Measurements from ENCODE around the gene SMYD3. TPM values are rescaled to one million over a fixed set of nuclear protein-coding genes. Genes with fewer than 3 reads are reported as not detected.

Gene SMYD3
- total RNA-seq, 1 donor from 2014 or later, result 27.2 TPM

DNA sequence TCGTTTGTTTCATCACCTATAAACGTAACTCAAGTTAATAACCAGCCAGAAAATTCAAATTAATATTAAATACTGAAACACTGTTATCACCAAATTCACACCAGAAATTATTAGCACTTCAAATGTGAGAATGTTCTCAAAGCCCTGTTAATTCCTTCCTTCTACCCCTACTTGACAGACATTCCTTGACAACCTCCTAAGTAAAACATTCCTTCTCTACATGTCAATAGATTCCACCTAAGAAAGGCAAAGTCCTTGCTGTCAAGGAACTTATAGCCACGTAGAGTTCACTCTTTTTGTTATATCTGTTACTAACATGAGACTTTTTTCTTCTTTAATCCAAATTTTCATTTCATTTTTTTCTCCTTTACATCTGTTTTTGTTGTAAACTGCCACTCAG is 441.5 kb downstream of the SMYD3 start:
- H3K4me1 ChIP-seq, result peaks cover 5% of the 10 kb centered on the region
- intact Hi-C loops (cut with DNase I), result no loop called here
- H3K27me3 ChIP-seq, result no peaks in the 10 kb centered on the region
- no peaks in the 10 kb centered on the region for H3K9me3 ChIP-seq
- TF ChIP-seq, protein P1, sequence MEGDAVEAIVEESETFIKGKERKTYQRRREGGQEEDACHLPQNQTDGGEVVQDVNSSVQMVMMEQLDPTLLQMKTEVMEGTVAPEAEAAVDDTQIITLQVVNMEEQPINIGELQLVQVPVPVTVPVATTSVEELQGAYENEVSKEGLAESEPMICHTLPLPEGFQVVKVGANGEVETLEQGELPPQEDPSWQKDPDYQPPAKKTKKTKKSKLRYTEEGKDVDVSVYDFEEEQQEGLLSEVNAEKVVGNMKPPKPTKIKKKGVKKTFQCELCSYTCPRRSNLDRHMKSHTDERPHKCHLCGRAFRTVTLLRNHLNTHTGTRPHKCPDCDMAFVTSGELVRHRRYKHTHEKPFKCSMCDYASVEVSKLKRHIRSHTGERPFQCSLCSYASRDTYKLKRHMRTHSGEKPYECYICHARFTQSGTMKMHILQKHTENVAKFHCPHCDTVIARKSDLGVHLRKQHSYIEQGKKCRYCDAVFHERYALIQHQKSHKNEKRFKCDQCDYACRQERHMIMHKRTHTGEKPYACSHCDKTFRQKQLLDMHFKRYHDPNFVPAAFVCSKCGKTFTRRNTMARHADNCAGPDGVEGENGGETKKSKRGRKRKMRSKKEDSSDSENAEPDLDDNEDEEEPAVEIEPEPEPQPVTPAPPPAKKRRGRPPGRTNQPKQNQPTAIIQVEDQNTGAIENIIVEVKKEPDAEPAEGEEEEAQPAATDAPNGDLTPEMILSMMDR (IDR thresholded peaks at IDR 0.05), result no peak
- ATAC-seq, result no peak
- no peaks in the 10 kb centered on the region for H3K36me3 ChIP-seq
- no peak overlapping the region for H3K27ac ChIP-seq
- no peak overlapping the region for H3K4me3 ChIP-seq
- DNase-seq, result no peak

DNA sequence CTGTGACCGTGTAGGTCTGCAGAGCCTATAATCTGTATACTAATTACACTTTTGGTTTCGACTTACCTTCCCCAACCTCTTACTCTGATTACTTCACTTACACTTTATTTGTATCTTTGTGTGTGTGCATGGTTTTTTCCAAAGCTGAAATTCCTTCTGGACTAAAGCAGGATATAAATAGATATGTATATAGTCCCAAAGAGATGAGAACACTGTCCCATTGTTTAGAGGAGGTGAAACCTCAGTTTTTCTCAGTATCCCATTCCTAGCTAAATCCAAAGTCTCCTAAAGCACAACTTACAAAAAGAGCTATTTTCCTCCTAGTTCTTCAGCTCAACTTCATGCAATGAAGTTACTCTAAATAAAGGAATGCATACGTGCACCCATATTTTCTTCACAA is 442.2 kb downstream of the SMYD3 start:
- Histone ChIP-seq H3K27me3 (no peaks in the 10 kb centered on the region), H3K36me3 (no peaks in the 10 kb centered on the region), H3K4me1 (peaks cover 5% of the 10 kb centered on the region), H3K4me3 (no peak overlapping the region), H3K27ac (no peak overlapping the region), H3K9me3 (no peaks in the 10 kb centered on the region)
- DNase-seq, result no peak
- TF ChIP-seq, protein P1 (IDR thresholded peaks at IDR 0.05), result no peak
- ATAC-seq, result no peak
- intact Hi-C loops (cut with DNase I), result no loop called here

DNA sequence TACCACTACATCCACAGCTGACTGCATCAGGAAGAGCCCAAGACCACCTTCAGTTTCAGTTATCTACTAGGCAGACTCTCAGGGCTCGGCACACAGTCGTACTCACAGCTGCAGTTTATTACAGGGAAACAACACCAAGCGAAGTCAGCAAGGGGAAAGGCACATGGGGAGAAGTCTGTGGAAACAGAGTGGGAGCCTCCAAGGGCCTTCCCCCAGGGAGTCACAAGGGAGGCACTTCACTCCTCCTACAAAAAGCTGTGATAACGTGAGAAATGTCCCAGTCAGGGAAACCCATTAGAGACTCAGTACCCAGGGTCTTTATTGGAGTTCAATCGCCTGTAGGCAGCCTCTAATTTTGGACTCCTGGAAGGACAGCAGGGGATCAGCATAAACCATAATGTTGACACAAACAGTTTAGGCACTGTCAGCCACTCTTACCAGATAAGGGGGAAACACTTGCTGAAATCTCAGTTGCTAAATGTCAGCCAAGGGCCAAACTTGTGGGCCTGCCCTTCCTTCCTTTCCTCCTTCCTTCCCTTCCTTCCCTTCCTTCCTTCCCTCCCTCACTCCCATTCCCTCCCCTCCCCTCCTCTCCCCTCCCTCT is 444.0 kb downstream of the SMYD3 start:
- DNase-seq, result no peak
- TF ChIP-seq, protein P1 (IDR thresholded peaks at IDR 0.05), result no peak
- Histone ChIP-seq H3K27me3 (no peaks in the 10 kb centered on the region), H3K4me1 (peaks cover 5% of the 10 kb centered on the region), H3K36me3 (no peaks in the 10 kb centered on the region), H3K27ac (no peak overlapping the region), H3K9me3 (no peaks in the 10 kb centered on the region), H3K4me3 (no peak overlapping the region)
- ATAC-seq, result no peak
- intact Hi-C loops (cut with DNase I), result no loop called here

DNA sequence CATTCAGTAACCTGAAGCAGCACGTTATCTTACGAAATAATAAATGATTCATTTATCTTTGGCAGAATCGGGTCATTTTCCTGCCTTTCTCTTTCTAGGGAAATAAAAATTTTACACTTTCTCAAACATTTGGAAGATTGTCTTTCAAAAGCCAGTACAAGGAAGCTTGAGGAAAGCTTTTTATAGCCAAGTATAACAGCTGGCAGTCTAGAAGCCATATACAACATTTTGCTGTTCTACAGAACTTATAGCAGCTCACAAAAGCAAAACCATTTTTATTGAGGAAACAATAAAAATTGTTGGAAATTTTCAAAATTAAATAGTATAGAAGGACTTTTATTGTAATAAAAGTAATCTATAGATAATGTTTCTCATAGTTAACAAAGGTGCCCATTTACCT is 448.6 kb downstream of the SMYD3 start:
- intact Hi-C loops (cut with DNase I), result no loop called here
- TF ChIP-seq, protein P1 (IDR thresholded peaks at IDR 0.05), result no peak
- Histone ChIP-seq H3K4me1 (no peaks in the 10 kb centered on the region), H3K9me3 (no peaks in the 10 kb centered on the region), H3K27ac (no peak overlapping the region), H3K27me3 (no peaks in the 10 kb centered on the region), H3K36me3 (no peaks in the 10 kb centered on the region), H3K4me3 (no peak overlapping the region)
- no peak for ATAC-seq
- DNase-seq, result no peak

DNA sequence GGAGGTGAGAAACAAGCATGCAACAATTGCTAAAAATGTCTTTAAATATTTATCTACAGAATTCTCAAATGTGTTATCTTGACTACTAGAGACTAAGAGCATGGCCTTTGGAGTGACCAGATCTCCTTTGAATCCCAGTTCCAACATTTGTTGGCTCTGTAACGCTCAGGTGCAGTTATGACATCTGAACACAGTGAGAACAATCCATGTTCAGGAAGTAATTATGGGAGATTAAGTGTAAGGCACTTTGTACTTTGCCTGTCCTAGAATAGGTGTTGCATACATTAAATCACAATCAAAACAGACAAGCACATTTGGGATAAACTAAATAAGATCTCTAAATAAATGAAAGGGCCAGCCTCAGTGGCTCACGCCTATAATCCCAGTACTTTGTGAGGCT is 454.5 kb downstream of the SMYD3 start:
- Histone ChIP-seq H3K9me3 (no peaks in the 10 kb centered on the region), H3K4me1 (no peaks in the 10 kb centered on the region), H3K27ac (no peak overlapping the region), H3K36me3 (no peaks in the 10 kb centered on the region), H3K4me3 (no peak overlapping the region), H3K27me3 (no peaks in the 10 kb centered on the region)
- intact Hi-C loops (cut with DNase I), result no loop called here
- ATAC-seq (no peak), DNase-seq (no peak)
- TF ChIP-seq, protein P1 (IDR thresholded peaks at IDR 0.05), result no peak
